Lung (tissue), 12 donors: ENCODE results near the gene PAPPA2. TPM values are rescaled to one million over a fixed set of nuclear protein-coding genes. Genes with fewer than 3 reads are reported as not detected.
A peak's percentile ranks its signal among the peaks of the same experiment; 100 is the strongest.

Experiments
- ATAC-seq: fragments of 200-7000 bp; cut with Tn5 transposase; one replicate; pipeline ENCODE4 v1.9.1; 2020; ENCODE audit warnings: moderate number of reproducible peaks; ENCODE audit not compliant: insufficient read depth, low FRiP score
- DNase-seq, 3 donors: peaks; one replicate each; pipeline ENCODE4 v3.0.0-alpha.2; 2013 to 2017
- H3K27ac ChIP-seq, 2 donors: one replicate each; pipeline ENCODE4 v1.5.1; 2013; ENCODE audit warnings: mild to moderate bottlenecking in 2 of 2, moderate library complexity in 2 of 2, control low read depth in 1 of 2, inconsistent platforms in 1 of 2, low read depth in 1 of 2, low read length in 1 of 2
- H3K27me3 ChIP-seq, 3 donors: one replicate each; pipeline ENCODE4 v1.5.1; 2013; ENCODE audit warnings: low read length in 2 of 3; ENCODE audit not compliant: control insufficient read depth in 3 of 3, insufficient read depth in 3 of 3
- H3K36me3 ChIP-seq, 4 donors: one replicate each; pipeline ENCODE4 v1.5.1; 2013; ENCODE audit warnings: low read length in 4 of 4, mild to moderate bottlenecking in 1 of 4, moderate library complexity in 1 of 4; ENCODE audit not compliant: control insufficient read depth in 4 of 4, insufficient read depth in 4 of 4
- H3K4me1 ChIP-seq, 5 donors: one replicate each; pipeline ENCODE4 v1.5.1; 2013; ENCODE audit warnings: low read length in 5 of 5, mild to moderate bottlenecking in 2 of 5, moderate library complexity in 1 of 5; ENCODE audit not compliant: control insufficient read depth in 5 of 5, insufficient read depth in 5 of 5
- H3K4me3 ChIP-seq: one replicate; pipeline ENCODE4 v1.5.1; 2013; ENCODE audit warnings: mild to moderate bottlenecking, control low read depth, moderate library complexity
- H3K9ac ChIP-seq, 2 donors: one replicate each; pipeline ENCODE4 v1.5.1; 2013; ENCODE audit warnings: low read length in 2 of 2, control low read depth in 1 of 2; ENCODE audit not compliant: insufficient read depth in 1 of 2
- H3K9me3 ChIP-seq, 4 donors: one replicate each; pipeline ENCODE4 v1.5.1; 2013; ENCODE audit warnings: low read length in 3 of 4, mild to moderate bottlenecking in 1 of 4, moderate library complexity in 1 of 4; ENCODE audit not compliant: control insufficient read depth in 4 of 4, insufficient read depth in 3 of 4
- WGBS, 2 donors: extraction: QIAGEN DNeasy Blood & Tissue Kit; methylation state at CpG; one replicate each; pipeline ENCODE4 v1.1.7; 2013; 5-methylcytosine and 5-hydroxymethylcytosine counted together
- polyA plus RNA-seq, 2 donors: library from polyadenylated mRNA; stranded (reverse); fragments of 200-250 nt; gene quantifications; one replicate each; pipeline ENCODE4 v1.2.1, GENCODE V29; 2013
- total RNA-seq, 2 donors: library from RNA; depleted of rRNA in 1 of 2; stranded (reverse); fragments of >200 nt in 1 of 2; gene quantifications; one replicate each; pipeline ENCODE4 v1.2.1, GENCODE V29; 2014 to 2021
- TF ChIP-seq, protein P1 (sequence below): IDR thresholded peaks from 2 replicates; pipeline ENCODE4 v1.5.1; 2012; ENCODE audit warnings: mild to moderate bottlenecking; ENCODE audit errors: control extremely low read depth, extremely low read depth
- donor health status: control.
- donor health status: control.
- donor health status: Bipolar disorder and iron deficiency.
- donor health status: healthy.
- donor health status: DM: yes; HTN: yes; CAD: no.

Gene PAPPA2
- total and polyA plus RNA-seq, 4 donors, result 0.02 to 0.55 (median 0.32) TPM

- WGBS, 2 donors, result 36 to 46% methylated on average over 1 of the region's 1 CpG
- Histone ChIP-seq H3K9me3 (no peaks in the 10 kb centered on the region), H3K9ac (no peak overlapping the region), H3K27ac (no peak overlapping the region), H3K27me3 (no peaks in the 10 kb centered on the region), H3K4me1 (peaks cover 0 to 8% (median 0%) of the 10 kb centered on the region in 5 donors), H3K36me3 (no peaks in the 10 kb centered on the region), H3K4me3 (no peak overlapping the region)
- ATAC-seq (no peak), DNase-seq (no peak)
- TF ChIP-seq, protein P1, sequence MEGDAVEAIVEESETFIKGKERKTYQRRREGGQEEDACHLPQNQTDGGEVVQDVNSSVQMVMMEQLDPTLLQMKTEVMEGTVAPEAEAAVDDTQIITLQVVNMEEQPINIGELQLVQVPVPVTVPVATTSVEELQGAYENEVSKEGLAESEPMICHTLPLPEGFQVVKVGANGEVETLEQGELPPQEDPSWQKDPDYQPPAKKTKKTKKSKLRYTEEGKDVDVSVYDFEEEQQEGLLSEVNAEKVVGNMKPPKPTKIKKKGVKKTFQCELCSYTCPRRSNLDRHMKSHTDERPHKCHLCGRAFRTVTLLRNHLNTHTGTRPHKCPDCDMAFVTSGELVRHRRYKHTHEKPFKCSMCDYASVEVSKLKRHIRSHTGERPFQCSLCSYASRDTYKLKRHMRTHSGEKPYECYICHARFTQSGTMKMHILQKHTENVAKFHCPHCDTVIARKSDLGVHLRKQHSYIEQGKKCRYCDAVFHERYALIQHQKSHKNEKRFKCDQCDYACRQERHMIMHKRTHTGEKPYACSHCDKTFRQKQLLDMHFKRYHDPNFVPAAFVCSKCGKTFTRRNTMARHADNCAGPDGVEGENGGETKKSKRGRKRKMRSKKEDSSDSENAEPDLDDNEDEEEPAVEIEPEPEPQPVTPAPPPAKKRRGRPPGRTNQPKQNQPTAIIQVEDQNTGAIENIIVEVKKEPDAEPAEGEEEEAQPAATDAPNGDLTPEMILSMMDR, result no peak
Measured at GRCh38 chr1:176796583-176796982, 333.6 kb downstream of the PAPPA2 start.

DNA sequence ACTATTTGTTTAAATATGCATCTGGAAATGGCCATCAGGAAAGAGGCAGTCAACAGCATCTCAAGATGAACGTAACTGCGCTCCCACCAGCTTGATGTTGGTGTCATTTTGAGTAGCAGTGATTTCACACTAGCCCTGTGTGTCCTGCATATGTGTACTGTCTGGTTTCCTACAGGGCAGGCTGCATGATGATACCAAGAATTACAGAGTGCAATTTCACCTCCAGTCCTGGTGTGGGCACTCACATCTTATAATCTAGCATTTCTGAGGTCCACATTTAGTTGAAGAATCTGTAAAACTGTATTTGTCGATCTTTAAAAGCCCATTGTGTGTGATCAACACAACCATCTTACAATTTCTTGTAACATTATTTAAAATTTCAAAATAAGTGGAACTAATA lies 336.4 kb downstream of the PAPPA2 start:
- WGBS, 2 donors, result 89 to 97% methylated on average over 3 of the region's 3 CpGs
- Histone ChIP-seq H3K27ac (no peak overlapping the region), H3K36me3 (no peaks in the 10 kb centered on the region), H3K9me3 (no peaks in the 10 kb centered on the region), H3K4me3 (no peak overlapping the region), H3K27me3 (no peaks in the 10 kb centered on the region), H3K4me1 (peaks cover 0 to 17% (median 0%) of the 10 kb centered on the region in 5 donors), H3K9ac (no peak overlapping the region)
- DNase-seq (no peak), ATAC-seq (no peak)
- TF ChIP-seq, protein P1, result no peak

DNA sequence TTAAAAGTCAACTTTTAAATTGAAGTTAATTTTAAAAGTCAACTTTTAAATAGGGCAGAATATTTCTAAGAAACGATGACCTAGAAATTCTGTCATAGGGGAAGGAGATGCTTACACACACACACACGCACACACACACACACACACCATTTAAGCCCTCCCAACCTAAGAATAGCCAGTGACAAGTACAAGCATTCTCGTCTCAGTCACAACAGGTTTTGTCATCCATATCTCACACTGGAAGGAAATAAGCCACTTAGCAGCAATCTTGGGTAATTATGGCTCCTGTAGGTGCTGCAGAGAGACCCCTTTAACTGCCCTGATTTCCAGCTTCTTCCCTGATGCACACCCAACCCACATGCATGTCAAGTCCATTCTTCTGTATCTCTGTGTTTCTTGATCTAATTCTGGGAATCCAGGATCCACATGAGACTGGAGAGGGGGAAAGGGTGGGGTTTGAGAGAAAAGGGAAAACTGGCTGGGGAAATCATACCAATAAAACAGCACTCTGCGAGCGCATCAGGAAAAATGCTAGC lies 338.1 kb downstream of the PAPPA2 start:
- ATAC-seq (no peak), DNase-seq (peak in 1 of 3 donors; percentile 25)
- H3K36me3 ChIP-seq, result no peaks in the 10 kb centered on the region
- no peak overlapping the region for H3K4me3 ChIP-seq
- TF ChIP-seq, protein P1, result no peak
- H3K27ac ChIP-seq, result peak overlapping the region in 1 of 2 donors; percentile 40
- H3K9ac ChIP-seq, result no peak overlapping the region
- H3K27me3 ChIP-seq, result no peaks in the 10 kb centered on the region
- peaks cover 0 to 17% (median 0%) of the 10 kb centered on the region in 5 donors for H3K4me1 ChIP-seq
- 65 to 77% methylated on average over 5 of the region's 5 CpGs for WGBS, 2 donors
- no peaks in the 10 kb centered on the region for H3K9me3 ChIP-seq

GRCh38 chr1:176801514-176802020 lies 338.6 kb downstream of the PAPPA2 start:
- 21 to 23% methylated on average over 5 of the region's 5 CpGs for WGBS, 2 donors
- no peaks in the 10 kb centered on the region for H3K27me3 ChIP-seq
- H3K4me3 ChIP-seq, result no peak overlapping the region
- no peak overlapping the region for H3K9ac ChIP-seq
- no peaks in the 10 kb centered on the region for H3K36me3 ChIP-seq
- peaks cover 0 to 17% (median 0%) of the 10 kb centered on the region in 5 donors for H3K4me1 ChIP-seq
- no peak for ATAC-seq
- TF ChIP-seq, protein P1, result no peak
- peak; percentile 69 to 76 (median 71) for DNase-seq
- H3K27ac ChIP-seq, result peak overlapping the region in 1 of 2 donors; percentile 40
- H3K9me3 ChIP-seq, result no peaks in the 10 kb centered on the region
